Measurements from ENCODE around the gene ETV5. TPM values are rescaled to one million over a fixed set of nuclear protein-coding genes. Genes with fewer than 3 reads are reported as not detected.

ETV5 gene
- total RNA-seq, 1 donor from 2014 or later, result 0.89 TPM

- ATAC-seq (ENCODE audit: low read depth), result no peak
- Mint-ChIP-seq H3K9me3 (no peaks in the 10 kb centered on the region), H3K27ac (no peak overlapping the region), H3K4me3 (no peak overlapping the region), H3K27me3 (no peaks in the 10 kb centered on the region), H3K4me1 (peaks cover 10% of the 10 kb centered on the region), H3K36me3 (ENCODE audit: low read depth) (no peaks in the 10 kb centered on the region)
- intact Hi-C loops (cut with micrococcal nuclease), result no loop called here
- TF ChIP-seq CTCF (IDR thresholded peaks at IDR 0.05), result no peak
- ChIA-PET CTCF (no interaction called here), POLR2A (no interaction called here)
- DNase-seq, result no peak
Measured at GRCh38 chr3:186069199-186069598, 39.7 kb downstream of the ETV5 start.

- POLR2A ChIA-PET, result no interaction called here
- CTCF ChIA-PET, result no interaction called here
- TF ChIP-seq CTCF (IDR thresholded peaks at IDR 0.05), result no peak
- Mint-ChIP-seq H3K36me3 (ENCODE audit: low read depth) (no peaks in the 10 kb centered on the region), H3K9me3 (no peaks in the 10 kb centered on the region), H3K4me3 (no peak overlapping the region), H3K27me3 (no peaks in the 10 kb centered on the region), H3K4me1 (peaks cover 10% of the 10 kb centered on the region), H3K27ac (no peak overlapping the region)
- no peak for DNase-seq
- no peak for ATAC-seq (ENCODE audit: low read depth)
- intact Hi-C loops (cut with micrococcal nuclease), result no loop called here
Measured at GRCh38 chr3:186068243-186068552, 40.7 kb downstream of the ETV5 start.

- H3K4me3 Mint-ChIP-seq, result peak overlapping the region; percentile 80
- no peak for ATAC-seq (ENCODE audit: low read depth)
- H3K27me3 Mint-ChIP-seq, result no peaks in the 10 kb centered on the region
- H3K4me1 Mint-ChIP-seq, result peaks cover 10% of the 10 kb centered on the region
- H3K36me3 Mint-ChIP-seq (ENCODE audit: low read depth), result no peaks in the 10 kb centered on the region
- no peaks in the 10 kb centered on the region for H3K9me3 Mint-ChIP-seq
- CTCF ChIA-PET, result no interaction called here
- TF ChIP-seq CTCF (IDR thresholded peaks at IDR 0.05), result no peak
- intact Hi-C loops (cut with micrococcal nuclease), result no loop called here
- POLR2A ChIA-PET, result no interaction called here
- no peak for DNase-seq
- H3K27ac Mint-ChIP-seq, result peak overlapping the region; percentile 50
Measured at GRCh38 chr3:186067360-186068242, 41.3 kb downstream of the ETV5 start.

GRCh38 chr3:186060222-186060621 is 48.7 kb downstream of the ETV5 start:
- intact Hi-C loops (cut with micrococcal nuclease), result no loop called here
- CTCF ChIA-PET, result no interaction called here
- Mint-ChIP-seq H3K27me3 (no peaks in the 10 kb centered on the region), H3K4me1 (no peaks in the 10 kb centered on the region), H3K4me3 (no peak overlapping the region), H3K36me3 (ENCODE audit: low read depth) (no peaks in the 10 kb centered on the region), H3K9me3 (no peaks in the 10 kb centered on the region), H3K27ac (no peak overlapping the region)
- POLR2A ChIA-PET, result no interaction called here
- DNase-seq (no peak), ATAC-seq (ENCODE audit: low read depth) (no peak)
- no peak for TF ChIP-seq CTCF (IDR thresholded peaks at IDR 0.05)

- H3K4me3 Mint-ChIP-seq, result no peak overlapping the region
- H3K36me3 Mint-ChIP-seq (ENCODE audit: low read depth), result no peaks in the 10 kb centered on the region
- H3K4me1 Mint-ChIP-seq, result no peaks in the 10 kb centered on the region
- ChIA-PET POLR2A (no interaction called here), CTCF (no interaction called here)
- ATAC-seq (ENCODE audit: low read depth) (no peak), DNase-seq (no peak)
- H3K27ac Mint-ChIP-seq, result no peak overlapping the region
- intact Hi-C loops (cut with micrococcal nuclease), result no loop called here
- no peak for TF ChIP-seq CTCF (IDR thresholded peaks at IDR 0.05)
- H3K27me3 Mint-ChIP-seq, result no peaks in the 10 kb centered on the region
- no peaks in the 10 kb centered on the region for H3K9me3 Mint-ChIP-seq
Measured at GRCh38 chr3:186059192-186059591, 49.7 kb downstream of the ETV5 start.
